ENCODE data around the gene CALHM1.

CALHM1 gene

DNA sequence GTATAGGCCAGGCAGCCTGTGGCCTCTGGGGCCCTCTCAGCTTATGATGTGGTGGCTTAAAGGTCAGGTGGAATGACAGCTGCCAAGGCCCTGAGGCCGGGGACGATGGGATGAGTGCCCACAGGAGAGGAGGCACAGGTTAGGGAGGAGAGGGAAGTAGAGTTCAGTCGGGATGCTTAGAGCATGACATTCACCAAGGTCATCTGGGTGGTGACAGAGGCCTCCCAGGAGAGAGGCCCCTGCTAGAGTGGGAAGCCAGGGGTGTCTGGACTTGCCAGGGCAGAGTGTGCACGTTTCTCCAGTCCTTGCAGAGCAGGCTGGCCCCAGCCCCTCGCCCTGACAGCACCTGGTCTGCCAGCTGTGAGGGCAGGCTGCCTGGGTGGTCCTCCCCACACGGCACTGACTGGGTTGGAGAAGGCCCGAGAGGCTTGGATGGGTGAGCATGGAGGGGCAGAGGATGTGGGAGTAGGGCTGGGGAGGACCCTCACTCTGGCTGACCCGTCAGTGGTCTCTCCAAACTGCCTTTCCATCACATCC is 1.5 kb downstream of the CALHM1 start:
- Histone ChIP-seq H3K4me1 (ENCODE audit: insufficient read depth, low read length) (peaks cover 2% of the 10 kb centered on the region), H3K9me3 (ENCODE audit: low read length) (no peaks in the 10 kb centered on the region), H3K36me3 (ENCODE audit: insufficient read depth, low read length) (no peaks in the 10 kb centered on the region), H3K27me3 (ENCODE audit: insufficient read depth, low read length) (no peaks in the 10 kb centered on the region), H3K4me3 (ENCODE audit: low read length) (no peak overlapping the region), H2AFZ (ENCODE audit: low read depth, low read length) (no peak overlapping the region)

DNA sequence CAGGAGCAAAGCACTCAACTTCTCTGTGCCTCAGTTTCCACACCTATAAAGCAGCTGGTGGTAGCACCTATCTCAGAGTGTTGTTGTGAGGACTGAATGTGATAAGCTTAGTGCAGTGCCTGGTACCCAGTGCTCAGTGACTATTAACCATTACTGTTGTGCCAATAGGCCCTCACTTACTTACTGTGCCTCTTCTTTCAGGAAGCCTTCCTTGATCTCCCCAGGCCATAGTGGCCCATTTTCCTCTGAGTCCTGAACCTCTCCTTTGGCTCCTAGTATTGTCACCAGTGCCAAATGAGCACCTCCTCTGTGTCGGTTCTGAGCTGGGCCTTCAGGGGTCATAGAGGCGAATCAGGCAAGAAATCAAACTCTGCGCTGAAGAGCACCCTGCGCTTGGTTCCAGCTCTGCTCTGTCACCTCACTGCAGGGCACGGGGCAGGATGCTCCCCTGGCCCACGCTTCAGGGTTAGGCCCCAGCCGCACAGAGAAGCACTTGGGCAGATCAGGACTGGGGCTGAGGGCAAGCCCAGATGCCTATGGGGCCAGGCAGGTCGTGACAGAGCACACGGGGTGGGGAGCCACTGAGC is 2.5 kb downstream of the CALHM1 start:
- H3K36me3 ChIP-seq (ENCODE audit: insufficient read depth, low read length): no peaks in the 10 kb centered on the region
- no peak overlapping the region for H3K4me3 ChIP-seq (ENCODE audit: low read length)
- no peak overlapping the region for H2AFZ ChIP-seq (ENCODE audit: low read depth, low read length)
- no peaks in the 10 kb centered on the region for H3K9me3 ChIP-seq (ENCODE audit: low read length)
- H3K27me3 ChIP-seq (ENCODE audit: insufficient read depth, low read length): no peaks in the 10 kb centered on the region
- peaks cover 2% of the 10 kb centered on the region for H3K4me1 ChIP-seq (ENCODE audit: insufficient read depth, low read length)

- Histone ChIP-seq H3K4me3 (ENCODE audit: low read length) (no peak overlapping the region), H2AFZ (ENCODE audit: low read depth, low read length) (no peak overlapping the region), H3K36me3 (ENCODE audit: insufficient read depth, low read length) (no peaks in the 10 kb centered on the region), H3K4me1 (ENCODE audit: insufficient read depth, low read length) (peaks cover 2% of the 10 kb centered on the region), H3K27me3 (ENCODE audit: insufficient read depth, low read length) (no peaks in the 10 kb centered on the region), H3K9me3 (ENCODE audit: low read length) (no peaks in the 10 kb centered on the region)
Measured at GRCh38 chr10:103455235-103455634, 3.5 kb downstream of the CALHM1 start.

DNA sequence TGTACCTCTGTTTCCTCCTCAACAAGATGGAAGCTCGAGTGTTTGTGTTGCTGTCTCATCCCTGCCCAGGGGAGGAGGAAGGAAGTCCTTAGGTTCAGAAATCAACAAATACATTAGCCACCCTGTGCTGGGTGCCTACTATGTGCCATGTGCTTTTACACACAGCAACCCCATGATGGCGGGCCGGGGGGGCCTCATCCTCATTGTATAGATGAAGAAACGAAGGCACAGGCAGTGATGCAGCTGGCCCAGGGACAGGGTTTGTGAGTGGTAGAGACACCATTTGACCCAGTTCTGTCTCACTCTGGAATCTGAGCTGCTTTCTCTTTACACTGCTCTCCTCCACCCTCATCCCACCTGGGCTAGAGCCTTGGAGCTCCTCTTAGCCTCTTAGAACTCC is 4.7 kb downstream of the CALHM1 start:
- Histone ChIP-seq H3K4me3 (ENCODE audit: low read length) (no peak overlapping the region), H3K4me1 (ENCODE audit: insufficient read depth, low read length) (no peaks in the 10 kb centered on the region), H3K9me3 (ENCODE audit: low read length) (no peaks in the 10 kb centered on the region), H3K27me3 (ENCODE audit: insufficient read depth, low read length) (no peaks in the 10 kb centered on the region), H3K36me3 (ENCODE audit: insufficient read depth, low read length) (no peaks in the 10 kb centered on the region), H2AFZ (ENCODE audit: low read depth, low read length) (no peak overlapping the region)

DNA sequence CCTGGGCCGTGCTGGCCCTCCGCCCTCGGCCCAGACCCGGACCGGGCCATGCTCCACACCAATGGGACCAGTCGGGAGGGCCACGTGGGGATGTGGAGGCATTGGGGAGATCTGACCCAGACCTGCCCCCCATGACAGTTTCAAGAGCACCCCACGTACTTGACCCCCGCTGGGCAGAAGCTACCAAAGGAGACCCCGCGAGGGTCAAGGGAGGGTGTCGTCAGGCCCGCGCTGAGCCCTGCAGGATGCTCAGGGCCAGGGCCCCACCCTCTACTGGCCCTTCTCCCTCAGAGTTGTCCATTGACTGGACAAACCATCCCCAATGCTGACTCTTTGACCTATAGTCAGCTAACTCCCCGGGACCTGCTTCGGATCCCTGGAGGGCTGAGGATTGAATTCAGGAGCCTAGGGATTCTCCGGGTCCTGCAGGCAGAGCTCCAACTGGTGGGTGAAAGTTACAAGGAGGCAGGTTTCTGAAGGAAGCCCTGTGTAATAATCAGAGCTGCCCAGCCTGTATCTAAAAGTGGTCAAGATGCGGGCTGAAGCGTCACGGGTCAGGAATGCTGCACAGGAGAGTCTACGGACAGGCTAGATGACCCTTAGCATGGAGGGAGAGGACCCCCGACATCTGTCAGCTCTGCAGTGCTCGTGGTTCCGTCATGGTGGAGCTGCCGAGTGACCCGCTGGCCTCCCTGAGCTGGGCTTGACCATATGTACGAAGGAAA is 6.0 kb downstream of the CALHM1 start:
- no peaks in the 10 kb centered on the region for H3K27me3 ChIP-seq (ENCODE audit: insufficient read depth, low read length)
- no peak overlapping the region for H3K4me3 ChIP-seq (ENCODE audit: low read length)
- no peaks in the 10 kb centered on the region for H3K9me3 ChIP-seq (ENCODE audit: low read length)

GRCh38 chr10:103451831-103452505 is 6.7 kb downstream of the CALHM1 start, which contains the start of gene CALHM2:
Gene CALHM2, minus strand, starts transcription at chr10:103452370. Its CDS starts 2,429 bp downstream, at chr10:103449941.
- Histone ChIP-seq H3K36me3 (ENCODE audit: insufficient read depth, low read length) (peaks cover 7% of the 10 kb centered on the region), H2AFZ (ENCODE audit: low read depth, low read length) (no peak within 1 kb of the TSS), H3K9me3 (ENCODE audit: low read length) (no peaks in the 10 kb centered on the region), H3K4me3 (ENCODE audit: low read length) (no peak within 1 kb of the TSS), H3K27me3 (ENCODE audit: insufficient read depth, low read length) (no peaks in the 10 kb centered on the region), H3K4me1 (ENCODE audit: insufficient read depth, low read length) (no peaks in the 10 kb centered on the region)

More for the DNA sequence above, 6.0 kb downstream of the CALHM1 start:
- peaks cover 2% of the 10 kb centered on the region for H3K36me3 ChIP-seq (ENCODE audit: insufficient read depth, low read length)
- no peaks in the 10 kb centered on the region for H3K4me1 ChIP-seq (ENCODE audit: insufficient read depth, low read length)
- H2AFZ ChIP-seq (ENCODE audit: low read depth, low read length): no peak overlapping the region

DNA sequence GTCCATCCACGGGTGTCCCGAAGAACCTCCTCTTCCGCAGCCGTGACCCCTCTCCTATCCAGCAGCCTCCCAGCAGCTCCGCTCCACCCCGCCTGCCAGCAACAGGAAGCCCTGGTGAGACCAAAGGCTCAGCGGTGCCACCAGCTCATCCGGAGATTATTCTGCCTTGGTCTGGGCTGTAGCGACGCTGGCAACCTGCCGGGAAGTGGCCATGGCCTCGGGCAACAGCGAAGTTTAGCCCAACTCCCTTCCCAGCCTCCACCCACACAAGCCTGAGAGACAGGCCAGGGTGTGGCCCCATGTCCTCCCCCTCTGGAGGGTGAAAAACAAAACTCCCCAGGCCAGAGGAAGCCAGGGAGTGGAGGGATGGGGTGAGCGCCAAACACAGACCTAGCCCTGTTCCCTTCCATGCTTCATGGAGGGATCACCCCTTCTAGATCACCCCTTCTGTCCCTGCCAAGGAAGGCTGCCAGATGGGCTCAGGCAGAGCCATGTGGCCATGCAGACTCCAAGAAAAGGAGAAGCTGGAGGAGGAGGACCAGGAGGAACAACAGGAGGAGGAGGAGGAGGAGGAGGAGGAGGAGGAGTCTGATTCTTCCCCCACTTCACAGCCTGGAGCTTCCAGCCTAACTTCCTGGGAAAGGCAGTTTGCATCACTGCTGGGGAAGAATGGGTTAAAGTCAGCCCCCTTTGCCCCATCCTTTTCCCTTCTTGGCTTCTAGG is 7.4 kb downstream of the CALHM1 start:
- Histone ChIP-seq H3K9me3 (ENCODE audit: low read length) (no peaks in the 10 kb centered on the region), H3K36me3 (ENCODE audit: insufficient read depth, low read length) (peaks cover 10% of the 10 kb centered on the region), H3K4me1 (ENCODE audit: insufficient read depth, low read length) (no peaks in the 10 kb centered on the region), H3K27me3 (ENCODE audit: insufficient read depth, low read length) (no peaks in the 10 kb centered on the region), H2AFZ (ENCODE audit: low read depth, low read length) (no peak overlapping the region), H3K4me3 (ENCODE audit: low read length) (no peak overlapping the region)

DNA sequence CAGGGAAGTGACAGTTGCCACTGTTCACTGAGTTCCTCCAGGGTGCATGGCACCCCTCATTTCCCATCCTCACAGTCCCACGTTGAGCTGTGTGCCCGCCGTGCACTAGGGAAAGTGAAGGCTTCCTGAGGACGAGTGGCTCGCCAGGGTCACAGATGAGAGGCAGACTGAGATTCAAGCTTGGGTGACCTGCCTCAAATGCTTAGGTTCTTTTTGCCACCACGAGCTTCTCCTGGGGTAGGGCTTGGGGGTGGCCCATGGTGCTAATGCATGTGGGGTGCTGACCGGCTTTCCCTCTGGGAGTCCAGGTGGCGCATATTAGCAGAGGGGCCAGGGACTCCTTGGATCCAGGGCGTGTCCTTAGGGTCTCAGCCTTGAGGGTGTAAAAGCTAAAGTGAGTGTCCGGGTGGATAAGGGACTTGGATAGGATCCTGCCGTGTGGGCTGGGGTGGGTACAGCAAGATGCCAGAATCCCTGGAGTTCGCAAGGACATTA is 8.5 kb downstream of the CALHM1 start:
- Histone ChIP-seq H2AFZ (ENCODE audit: low read depth, low read length) (no peak overlapping the region), H3K4me3 (ENCODE audit: low read length) (no peak overlapping the region), H3K4me1 (ENCODE audit: insufficient read depth, low read length) (no peaks in the 10 kb centered on the region), H3K27me3 (ENCODE audit: insufficient read depth, low read length) (no peaks in the 10 kb centered on the region), H3K9me3 (ENCODE audit: low read length) (no peaks in the 10 kb centered on the region), H3K36me3 (ENCODE audit: insufficient read depth, low read length) (peaks cover 20% of the 10 kb centered on the region)

GRCh38 chr10:103449208-103450144 is 9.2 kb downstream of the CALHM1 start:
- H3K36me3 ChIP-seq (ENCODE audit: insufficient read depth, low read length): peaks cover 28% of the 10 kb centered on the region
- no peaks in the 10 kb centered on the region for H3K27me3 ChIP-seq (ENCODE audit: insufficient read depth, low read length)
- H3K4me3 ChIP-seq (ENCODE audit: low read length): no peak overlapping the region
- H2AFZ ChIP-seq (ENCODE audit: low read depth, low read length): no peak overlapping the region
- H3K4me1 ChIP-seq (ENCODE audit: insufficient read depth, low read length): no peaks in the 10 kb centered on the region
- no peaks in the 10 kb centered on the region for H3K9me3 ChIP-seq (ENCODE audit: low read length)

GRCh38 chr10:103448746-103449145 is 10.0 kb downstream of the CALHM1 start:
- Histone ChIP-seq H2AFZ (ENCODE audit: low read depth, low read length) (no peak overlapping the region), H3K27me3 (ENCODE audit: insufficient read depth, low read length) (no peaks in the 10 kb centered on the region), H3K9me3 (ENCODE audit: low read length) (no peaks in the 10 kb centered on the region), H3K36me3 (ENCODE audit: insufficient read depth, low read length) (peaks cover 35% of the 10 kb centered on the region), H3K4me3 (ENCODE audit: low read length) (no peak overlapping the region), H3K4me1 (ENCODE audit: insufficient read depth, low read length) (no peaks in the 10 kb centered on the region)

DNA sequence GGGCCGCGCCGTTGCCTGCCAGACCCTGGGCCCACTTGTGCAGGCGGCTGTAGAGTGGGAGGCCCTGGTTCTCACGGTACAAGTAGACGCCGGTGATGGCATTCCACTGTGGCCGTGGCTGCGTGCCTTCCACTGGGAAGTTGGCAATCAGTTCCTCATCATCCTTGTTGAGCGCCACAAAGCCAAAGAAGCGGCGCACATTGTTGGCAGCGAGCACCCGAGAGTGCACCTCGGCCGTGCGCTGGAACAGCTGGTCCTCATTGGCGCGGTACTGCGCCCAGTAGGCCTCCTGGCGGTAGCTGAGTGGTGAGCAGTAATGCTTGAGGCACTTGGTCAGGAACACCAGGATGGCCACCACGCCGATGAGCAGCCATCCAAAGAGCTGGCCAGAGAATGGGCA is 11.5 kb downstream of the CALHM1 start:
- H3K36me3 ChIP-seq (ENCODE audit: insufficient read depth, low read length): peaks cover 51% of the 10 kb centered on the region
- no peaks in the 10 kb centered on the region for H3K9me3 ChIP-seq (ENCODE audit: low read length)
- H2AFZ ChIP-seq (ENCODE audit: low read depth, low read length): no peak overlapping the region
- no peaks in the 10 kb centered on the region for H3K27me3 ChIP-seq (ENCODE audit: insufficient read depth, low read length)
- H3K4me3 ChIP-seq (ENCODE audit: low read length): no peak overlapping the region
- H3K4me1 ChIP-seq (ENCODE audit: insufficient read depth, low read length): no peaks in the 10 kb centered on the region

Measured in neuron (in vitro differentiated cells).